HepG2 (cell line): ENCODE measurements around the gene MAPK10. TPM values are rescaled to one million over a fixed set of nuclear protein-coding genes. Genes with fewer than 3 reads are reported as not detected.

Source experiments
- ATAC-seq: fragments of 200-7000 bp; cut with Tn5 transposase; 3 replicates; pipeline ENCODE4 v1.9.1; 2020; ENCODE audit warnings: mild to moderate bottlenecking, moderate library complexity
- BruUV-seq: library from RNA; stranded (reverse); fragments of 400-500 nt; replicated peaks from 2 replicates; lab custom pipeline; 2021; lab: Mats Ljungman, UMichigan
- CTCF ChIA-PET: fragments of 300-600 bp; formaldehyde crosslinking; extraction: SDS; loops from one replicate; lab custom pipeline; 2021; ENCODE audit warnings: low total read pairs, inconsistent platforms, low intra/inter-chr PET ratio; lab: Yijun Ruan, JAX
- POLR2A ChIA-PET: fragments of 350-600 bp; sonication (Branson Sonifier 250); formaldehyde crosslinking; loops from one replicate; lab custom pipeline; 2020; ENCODE audit warnings: antibody characterized with exemption, inconsistent platforms; lab: Yijun Ruan, JAX
- DNase-seq: peaks from one replicate; pipeline ENCODE4 v3.0.0-alpha.2; 2015; ENCODE audit warnings: low spot score
- FAIRE-seq: peaks from 3 replicates; lab custom pipeline; 2011; peaks lifted over from hg19 to GRCh38; lab: Jason Lieb, UNC
- H2AFZ ChIP-seq: one replicate; pipeline ENCODE4 v1.6.1; 2011; ENCODE audit warnings: low read length, inconsistent platforms
- H3K27ac ChIP-seq: fragments of 300-600 bp; 3 replicates; pipeline ENCODE4 v1.8.0; 2011; ENCODE audit warnings: mixed run types, mild to moderate bottlenecking, mixed read lengths, low read length, inconsistent platforms; ENCODE audit not compliant: insufficient read depth; ENCODE audit errors: extremely low read length
- H3K27me3 ChIP-seq, 2 experiments: fragments of 200-600 bp in 1 of 2; 2 replicates in 1 of 2; 3 replicates in 1 of 2; pipeline versions ENCODE4 v1.6.0 to v1.8.0; 2011; ENCODE audit warnings: low read length in 2 of 2, mild to moderate bottlenecking in 2 of 2, moderate library complexity in 2 of 2, inconsistent platforms in 1 of 2; ENCODE audit not compliant: insufficient read depth in 2 of 2, control insufficient read depth in 1 of 2
- H3K36me3 ChIP-seq, 2 experiments: fragments of 200-600 bp in 1 of 2; replicated peaks in 1 of 2; 2 replicates in 1 of 2; 3 replicates in 1 of 2; pipeline versions ENCODE4 v1.5.1 to v1.8.0; 2011; ENCODE audit warnings: low read length in 2 of 2, inconsistent platforms in 1 of 2; ENCODE audit not compliant: insufficient read depth in 2 of 2, control insufficient read depth in 1 of 2
- H3K4me1 ChIP-seq: 2 replicates; pipeline ENCODE4 v1.5.1; 2012; ENCODE audit warnings: low read length, inconsistent platforms; ENCODE audit not compliant: insufficient read depth
- H3K4me2 ChIP-seq: 2 replicates; pipeline ENCODE4 v1.6.0; 2011; ENCODE audit warnings: low read depth, low read length, inconsistent platforms
- H3K4me3 ChIP-seq, 3 experiments: fragments of 200-600 bp in 1 of 3; sonication (generic), shearing (Covaris generic) in 1 of 3; replicated peaks in 1 of 3; 2 replicates each; pipeline ENCODE4 v1.5.1; 2011 to 2016; ENCODE audit warnings: low read length in 3 of 3, inconsistent platforms in 2 of 3, low read depth in 2 of 3, mild to moderate bottlenecking in 2 of 3, control low read depth in 1 of 3, mixed read lengths in 1 of 3; ENCODE audit not compliant: insufficient read depth in 1 of 3
- H3K79me2 ChIP-seq: one replicate; pipeline ENCODE4 v1.6.1; 2011; ENCODE audit warnings: low read length, inconsistent platforms; ENCODE audit not compliant: insufficient read depth
- H3K9ac ChIP-seq: 2 replicates; pipeline ENCODE4 v1.6.0; 2011; ENCODE audit warnings: mild to moderate bottlenecking, low read depth, low read length, inconsistent platforms; ENCODE audit not compliant: insufficient read depth
- H3K9me3 ChIP-seq: 2 replicates; pipeline ENCODE4 v1.5.1; 2012; ENCODE audit warnings: mild to moderate bottlenecking, low read length
- H4K20me1 ChIP-seq: 2 replicates; pipeline ENCODE4 v1.6.0; 2011; ENCODE audit warnings: inconsistent platforms, mild to moderate bottlenecking, low read length, moderate library complexity; ENCODE audit not compliant: insufficient read depth
- ATF7 ChIP-seq, 2 experiments: fragments of 450-650 bp in 1 of 2; sonication (generic) in 1 of 2; formaldehyde crosslinking in 1 of 2; IDR thresholded peaks; 2 replicates each; pipeline versions ENCODE4 v1.4.0 to v1.6.1; 2016 to 2020; ENCODE audit warnings: antibody characterized with exemption in 1 of 2, mild to moderate bottlenecking in 1 of 2, missing genetic modification reagents in 1 of 2
- CREB1 ChIP-seq, 2 experiments: fragments of 450-650 bp in 1 of 2; IDR thresholded peaks; 2 replicates each; pipeline ENCODE4 v1.6.1; 2016 to 2017; ENCODE audit warnings: control low read depth in 1 of 2, mild to moderate bottlenecking in 1 of 2, missing compliant biosample characterization in 1 of 2, missing genetic modification characterization in 1 of 2
- MXD4 ChIP-seq: IDR thresholded peaks from 2 replicates; pipeline ENCODE4 v1.6.1; 2016; ENCODE audit warnings: mild to moderate bottlenecking, missing biosample characterization, missing genetic modification reagents
- RAD21 ChIP-seq: fragments of 450-650 bp; formaldehyde crosslinking; IDR thresholded peaks from 2 replicates; pipeline ENCODE4 v1.5.0; 2020; ENCODE audit warnings: mild to moderate bottlenecking
- STAG1 ChIP-seq: sonication (generic); formaldehyde crosslinking; IDR thresholded peaks from 2 replicates; pipeline ENCODE4 v1.4.0; 2020; ENCODE audit warnings: missing genetic modification reagents
- ZNF318 ChIP-seq: sonication (generic); formaldehyde crosslinking; IDR thresholded peaks from 2 replicates; pipeline ENCODE4 v1.4.0; 2020; ENCODE audit warnings: mild to moderate bottlenecking, missing genetic modification reagents
- ZNF367 ChIP-seq: sonication (generic); formaldehyde crosslinking; IDR thresholded peaks from 2 replicates; pipeline ENCODE4 v1.4.0; 2020; ENCODE audit warnings: missing genetic modification reagents, borderline replicate concordance
- ZNF761 ChIP-seq: sonication (generic); formaldehyde crosslinking; conservative IDR thresholded peaks from 2 replicates; pipeline ENCODE4 v1.4.0; 2020; ENCODE audit warnings: mild to moderate bottlenecking, missing genetic modification reagents
- ZNF790 ChIP-seq: sonication (generic); formaldehyde crosslinking; IDR thresholded peaks from 2 replicates; pipeline ENCODE4 v1.8.0; 2022; ENCODE audit warnings: missing genetic modification reagents, mild to moderate bottlenecking, borderline replicate concordance
- WGBS: methylation state at CpG from one replicate; pipeline ENCODE4 v1.1.6; 2017; ENCODE audit warnings: low lambda C conversion rate; 5-methylcytosine and 5-hydroxymethylcytosine counted together
- in situ Hi-C: cut with HindIII; loops from 2 replicates; pipeline ENCODE4 v1.10.0; 2017; ENCODE audit warnings: low pct_unique_long_range_greater_than_20kb; ENCODE audit not compliant: extremely low pct_ligation_motif_present
- intact Hi-C: fragments of 100-400 bp; cut with micrococcal nuclease; formaldehyde crosslinking; loops from one replicate; pipeline ENCODE4 v1.10.0; 2022; ENCODE audit not compliant: unreplicated experiment
- polyA plus RNA-seq, 8 experiments: library from polyadenylated mRNA; depleted of rRNA in 3 of 8; stranded (reverse) in 7 of 8; unstranded in 1 of 8; fragments of >200 nt; fragmentation: Illumina TruSeq in 4 of 8; extraction: Trizol in 4 of 8; gene quantifications; 2 replicates each; pipeline versions ENCODE4 v1.2.1 to v1.2.3, GENCODE V29; 2011 to 2016; ENCODE audit warnings: low read depth in 4 of 8, missing spikeins in 1 of 8, mixed read lengths in 1 of 8; ENCODE audit not compliant: insufficient read depth in 1 of 8
- total RNA-seq, 5 experiments: library from RNA; depleted of rRNA; stranded (reverse); fragments of >200 nt; fragmentation: Illumina TruSeq; extraction: Trizol; gene quantifications; 2 replicates each; pipeline ENCODE4 v1.2.3, GENCODE V29; 2016; ENCODE audit warnings: low read depth in 1 of 5

The MAPK10 gene
- total and polyA plus RNA-seq, 2 of the 13 experiments (the other 11 are each of a cell fraction or from before 2014, with no cell fraction given): not detected

- intact Hi-C loops: no loop called here
- Histone ChIP-seq H3K79me2 (no peaks in the 10 kb centered on the region), H3K4me3 (no peak overlapping the region), H3K27ac (no peak overlapping the region), H2AFZ (no peak overlapping the region), H3K4me1 (no peaks in the 10 kb centered on the region), H3K4me2 (no peak overlapping the region), H4K20me1 (no peaks in the 10 kb centered on the region), H3K9ac (no peak overlapping the region), H3K27me3 (no peaks in the 10 kb centered on the region), H3K36me3 (no peaks in the 10 kb centered on the region), H3K9me3 (no peaks in the 10 kb centered on the region)
- CTCF ChIA-PET: no interaction called here
- FAIRE-seq (no peak), ATAC-seq (no peak), DNase-seq (no peak)
- in situ Hi-C loops: no loop called here
- POLR2A ChIA-PET: no interaction called here
- no peak for TF ChIP-seq ZNF790 (CRISPR knock-in tag)
- TF ChIP-seq ATF7 (IDR thresholded peaks at IDR 0.05): peak; percentile 74
- no peak for TF ChIP-seq ATF7 (CRISPR knock-in tag; IDR thresholded peaks at IDR 0.05)
- peak; percentile 89 for TF ChIP-seq CREB1 (IDR thresholded peaks at IDR 0.05)
- TF ChIP-seq CREB1 (CRISPR knock-in tag; IDR thresholded peaks at IDR 0.05): no peak
- no TSS peak for BruUV-seq
- WGBS: 2% methylated on average over 3 of the region's 3 CpGs
These were observed 126.8 kb downstream of the MAPK10 start for GRCh38 chr4:86233090-86233489.

DNA sequence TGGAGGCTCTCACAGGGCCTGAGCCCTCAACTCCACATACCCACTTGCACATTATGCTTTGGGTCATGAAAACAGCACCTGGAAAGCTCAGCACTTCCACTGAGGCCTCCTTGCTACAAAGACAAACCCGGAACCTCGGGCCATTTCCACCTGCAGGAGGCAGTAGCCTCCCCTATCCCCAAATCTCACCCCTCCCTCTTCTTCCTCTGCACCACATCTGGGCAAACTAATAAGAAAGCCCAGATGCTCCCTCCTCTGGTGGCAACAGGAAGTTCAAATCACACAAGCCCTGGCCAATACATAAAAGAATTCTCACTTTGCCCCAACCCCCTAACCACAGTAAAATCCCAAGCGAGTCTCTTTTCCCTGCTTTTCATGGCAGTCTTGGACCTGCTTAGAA lies 136.4 kb downstream of the MAPK10 start:
- Histone ChIP-seq H3K27me3 (no peaks in the 10 kb centered on the region), H4K20me1 (no peaks in the 10 kb centered on the region), H3K4me3 (no peak overlapping the region), H3K27ac (no peak overlapping the region), H3K36me3 (no peaks in the 10 kb centered on the region), H3K4me2 (no peak overlapping the region), H3K9me3 (no peaks in the 10 kb centered on the region), H3K79me2 (no peaks in the 10 kb centered on the region), H2AFZ (no peak overlapping the region), H3K9ac (no peak overlapping the region), H3K4me1 (no peaks in the 10 kb centered on the region)
- ChIA-PET POLR2A (no interaction called here), CTCF (no interaction called here)
- in situ Hi-C loops: no loop called here
- DNase-seq (peak; percentile 38), ATAC-seq (peak; percentile 92), FAIRE-seq (peak; percentile 56)
- WGBS: 0% methylated on average over 1 of the region's 3 CpGs
- BruUV-seq: no TSS peak
- intact Hi-C loops: loop anchor here (5.0 kb wide), 1 partner anchor 181 kb away; no protein-coding TSS in a partner anchor
- TF ChIP-seq ZNF761 (CRISPR knock-in tag) (no peak), MXD4 (CRISPR knock-in tag) (no peak), RAD21 (0 out of 2 replicates have a peak, but pooled peaks have one; percentile 14), ZNF318 (CRISPR knock-in tag) (no peak), STAG1 (CRISPR knock-in tag) (peak; percentile 23; the same call in 1 of the 2 replicates), ZNF367 (CRISPR knock-in tag) (no peak)
